Endometrium (tissue), 2 donors: ENCODE data around the gene ABHD2.
"Not testable (repeated sequence)": the region's sequence is repeated elsewhere in the genome, so short reads cannot be mapped to it uniquely, and the experiment has no call there.

Source experiments
- FAIRE-seq: peaks from 2 replicates; lab custom pipeline; 2012; peaks lifted over from hg19 to GRCh38; lab: Jason Lieb, UNC
- donor health status: control.
- donor health status: control.

ABHD2 gene

GRCh38 chr15:89075101-89075640 lies 13.1 kb upstream of the ABHD2 start:
- no peak for FAIRE-seq

DNA sequence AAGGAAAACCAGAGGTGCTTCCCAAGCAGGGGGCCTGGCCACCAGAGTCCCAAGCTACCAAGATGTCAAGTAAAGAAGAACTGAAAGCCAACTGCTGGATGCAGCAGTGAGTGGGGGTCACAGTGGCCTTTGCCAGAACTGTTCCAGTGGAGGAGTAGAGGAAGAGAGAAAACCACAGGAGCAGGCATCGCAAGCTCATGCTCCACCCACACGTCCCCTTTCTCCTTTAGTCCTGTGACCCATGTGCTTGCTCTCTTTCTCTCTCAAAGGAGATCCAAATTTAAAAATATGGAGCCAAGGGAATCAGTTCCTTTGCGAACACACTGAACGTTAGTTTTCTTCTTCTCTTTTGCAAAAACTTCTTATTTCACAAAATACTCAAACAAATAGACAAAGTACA lies 12.4 kb upstream of the ABHD2 start:
- no peak for FAIRE-seq

GRCh38 chr15:89077750-89078149 lies 10.5 kb upstream of the ABHD2 start:
- no peak for FAIRE-seq

DNA sequence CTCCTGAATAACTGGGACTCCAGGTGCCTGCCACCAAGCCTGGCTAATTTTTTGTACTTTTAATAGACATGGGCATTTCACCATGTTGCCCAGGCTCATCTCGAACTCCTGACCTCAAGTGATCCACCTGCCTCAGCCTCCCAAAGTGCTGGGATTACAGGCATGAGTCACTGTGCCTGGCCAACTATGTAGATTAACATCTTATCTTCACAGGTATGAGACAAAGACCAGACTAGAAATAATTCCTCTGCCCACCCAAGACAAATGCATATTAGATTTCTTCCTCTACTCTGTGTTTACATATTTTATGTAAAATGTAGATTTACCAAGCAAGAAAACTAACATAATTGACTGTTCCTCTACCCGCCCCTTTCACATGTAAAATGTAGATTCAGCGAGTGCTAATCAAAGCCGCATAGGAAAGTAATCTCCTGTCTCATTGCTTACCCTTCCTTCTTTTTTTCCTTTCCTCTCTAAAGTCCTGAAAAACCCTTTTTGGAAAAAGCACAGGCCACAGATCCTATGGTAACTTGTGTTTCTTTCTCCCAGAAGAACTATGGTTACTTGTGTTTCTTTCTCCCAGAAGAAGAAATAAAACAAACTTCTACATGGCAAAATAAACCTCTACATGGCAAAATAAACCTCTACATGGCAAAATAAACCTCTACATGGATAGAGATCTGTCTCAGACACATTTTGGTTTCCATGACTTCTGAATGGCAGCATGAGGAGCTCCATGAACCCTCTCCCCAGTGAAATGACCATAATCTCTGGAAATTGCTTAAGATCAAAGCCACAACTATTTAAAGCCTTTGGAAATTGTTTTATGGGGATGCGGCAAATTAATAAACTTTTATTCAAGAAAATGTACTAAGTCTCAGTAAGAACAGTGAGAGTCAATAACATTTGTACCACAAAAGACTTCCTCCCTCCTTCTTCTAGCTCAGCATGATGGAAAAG lies 9.1 kb upstream of the ABHD2 start:
- no peak for FAIRE-seq

GRCh38 chr15:89081878-89082277 lies 6.4 kb upstream of the ABHD2 start:
- FAIRE-seq: no peak

- no peak for FAIRE-seq
Observed at GRCh38 chr15:89083246-89083645, 5.0 kb upstream of the ABHD2 start.

DNA sequence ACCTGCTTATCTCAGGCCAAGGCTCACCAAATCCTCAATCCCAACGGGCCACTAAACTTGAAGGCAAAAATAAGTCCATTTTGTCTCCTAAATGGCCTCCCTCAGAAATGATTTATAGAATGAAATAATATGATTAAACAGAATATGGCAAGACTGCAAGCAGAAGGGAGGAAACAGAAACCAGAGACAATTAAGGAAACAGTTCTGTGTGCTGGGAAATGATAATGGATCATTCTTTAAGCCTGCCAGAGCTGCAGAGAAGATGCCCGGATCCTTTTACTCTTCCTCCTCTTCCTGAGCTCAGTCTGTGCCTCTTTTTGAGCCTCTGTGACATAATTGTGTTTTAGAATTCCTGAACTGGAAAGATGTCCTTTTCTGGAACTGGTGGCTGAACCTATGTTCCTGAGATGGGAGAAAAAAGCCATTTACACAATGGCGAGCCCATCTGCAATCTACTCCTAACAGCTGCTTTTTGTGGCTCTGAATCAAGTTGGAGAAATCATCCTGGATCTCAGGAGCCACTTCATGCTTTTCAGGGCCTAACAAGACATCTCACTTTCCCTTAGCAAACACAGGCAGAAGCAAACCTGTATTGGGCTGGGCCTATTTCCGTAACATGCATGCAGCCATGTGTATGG lies 2.8 kb upstream of the ABHD2 start:
- FAIRE-seq: no peak

GRCh38 chr15:89085933-89086332 lies 2.3 kb upstream of the ABHD2 start:
- not testable (repeated sequence) for FAIRE-seq

DNA sequence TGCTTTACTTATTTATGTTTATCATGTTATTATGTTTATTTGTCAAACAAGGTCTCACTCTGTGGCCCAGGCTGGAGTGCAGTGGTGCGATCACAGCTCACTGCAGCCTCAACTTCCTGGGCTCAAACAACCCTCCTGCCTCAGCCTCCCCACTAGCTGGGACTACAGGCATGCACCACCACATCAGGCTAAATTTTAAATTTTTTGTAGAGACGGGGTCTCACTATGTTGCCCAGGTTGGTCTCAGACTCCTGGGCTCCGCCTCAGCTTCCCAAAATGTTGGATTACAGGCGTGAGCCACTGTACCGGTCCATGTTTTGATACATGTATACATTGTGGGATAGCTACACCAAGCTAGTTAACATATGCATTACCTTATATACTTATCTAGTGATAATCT lies 1.9 kb upstream of the ABHD2 start:
- not testable (repeated sequence) for FAIRE-seq

GRCh38 chr15:89087161-89087829 lies 961 bp upstream of the ABHD2 start:
- FAIRE-seq: no peak

DNA sequence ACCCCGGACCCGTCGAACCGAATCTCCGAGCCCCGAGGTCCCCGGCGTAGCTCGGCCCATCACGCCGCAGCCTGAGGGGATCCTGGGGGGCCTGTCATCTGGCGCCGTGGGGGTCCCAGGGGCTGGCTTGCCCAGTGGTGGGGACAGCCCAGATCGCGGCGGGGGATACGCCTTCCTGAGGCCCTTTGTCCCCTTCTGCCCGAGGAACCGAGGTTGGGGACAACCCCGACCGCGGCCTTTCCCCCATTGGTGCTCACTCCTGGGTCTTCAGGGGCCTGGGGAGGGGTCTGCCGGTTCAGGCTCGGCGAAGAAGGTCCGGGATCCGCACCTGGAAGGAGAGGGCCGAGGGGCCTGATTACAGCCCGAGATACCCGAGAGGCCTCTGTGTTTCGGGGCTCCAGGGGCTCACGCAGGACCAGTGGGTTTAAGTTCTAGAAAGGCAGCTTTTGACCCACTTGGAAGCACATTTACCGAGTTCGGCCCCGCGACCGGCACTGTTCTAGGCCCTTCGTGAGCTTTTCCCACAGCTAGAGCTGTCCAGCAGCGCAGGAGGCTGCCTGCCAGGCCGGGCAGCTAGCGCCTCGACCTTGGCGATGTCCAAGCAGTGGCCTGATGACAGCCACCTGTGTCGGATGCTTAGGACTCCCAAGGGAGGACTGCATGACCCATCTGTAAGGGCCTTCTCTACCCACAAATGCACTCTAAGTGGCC lies 504 bp downstream of the ABHD2 start:
- FAIRE-seq: no peak

DNA sequence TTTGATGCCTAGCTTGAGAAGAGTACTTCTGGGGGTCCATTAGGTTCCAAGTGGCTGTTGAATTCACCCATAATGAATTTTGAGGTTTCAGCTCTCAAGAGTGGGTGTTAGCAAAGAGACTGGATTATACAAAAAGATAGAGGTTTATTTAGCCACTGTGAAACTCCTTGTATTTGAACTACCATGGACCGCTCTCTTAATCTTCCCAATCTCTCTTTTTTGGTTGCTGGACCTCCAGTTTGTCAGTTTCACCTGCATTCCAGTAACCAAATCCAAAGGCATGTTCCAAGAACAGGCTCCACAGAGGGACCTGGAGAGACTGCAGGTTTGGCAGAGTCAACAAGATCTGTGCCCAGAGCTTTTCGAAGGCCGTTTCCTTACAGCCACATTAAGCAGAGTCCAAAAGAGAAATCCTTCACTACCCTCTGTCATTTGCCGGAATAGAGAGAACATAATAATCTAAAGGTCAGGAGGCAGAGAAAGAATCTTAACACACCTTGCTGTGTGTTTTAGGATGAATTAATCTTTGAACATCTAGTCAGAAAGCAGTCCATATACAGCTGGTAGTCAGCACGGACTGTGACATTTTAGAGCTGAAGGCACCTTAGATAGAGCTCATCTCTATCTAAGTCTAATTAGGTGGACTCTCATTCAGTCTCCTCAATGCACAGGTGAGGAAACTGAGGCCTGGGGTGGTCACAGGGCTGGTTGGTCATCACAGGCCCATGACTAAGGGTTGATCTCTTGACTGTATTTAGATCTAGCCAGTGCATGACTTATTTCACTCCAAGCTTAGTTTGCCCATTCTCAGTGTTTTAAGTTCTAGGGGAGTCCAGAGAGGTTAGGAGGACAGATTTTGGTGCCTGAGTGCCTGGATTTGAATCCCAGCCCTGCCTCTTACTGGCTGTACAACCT lies 1.3 kb downstream of the ABHD2 start:
- no peak for FAIRE-seq

- no peak for FAIRE-seq
Observed at GRCh38 chr15:89090791-89091626, 2.8 kb downstream of the ABHD2 start.

DNA sequence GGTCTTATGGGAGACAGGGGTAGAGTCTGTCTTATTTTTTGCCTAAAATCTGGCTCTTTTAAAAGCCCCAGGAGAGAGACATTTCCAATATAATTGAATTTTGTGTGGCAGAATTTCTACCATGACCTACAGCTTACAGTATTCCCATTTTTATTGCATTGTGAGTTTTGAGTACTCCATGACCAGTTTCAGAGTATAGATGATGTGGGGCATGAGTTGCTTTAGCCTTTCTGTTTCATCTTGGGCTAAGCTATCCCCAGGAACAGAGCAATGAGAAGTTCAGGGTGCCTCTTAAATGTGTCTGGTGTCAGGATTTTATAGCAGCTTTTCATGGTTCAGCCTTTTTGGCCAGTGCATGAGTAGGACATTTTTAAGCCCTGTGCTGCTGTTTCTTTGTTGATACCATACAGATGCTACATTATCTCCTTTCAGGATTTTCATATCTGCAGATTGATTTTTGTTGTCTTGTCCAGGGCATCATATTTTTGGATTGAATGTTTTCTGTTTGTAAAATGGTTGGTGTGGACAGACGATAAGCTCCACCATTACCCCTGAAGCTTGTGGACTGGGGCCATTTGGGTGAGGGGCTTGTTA lies 3.5 kb downstream of the ABHD2 start:
- no peak for FAIRE-seq

DNA sequence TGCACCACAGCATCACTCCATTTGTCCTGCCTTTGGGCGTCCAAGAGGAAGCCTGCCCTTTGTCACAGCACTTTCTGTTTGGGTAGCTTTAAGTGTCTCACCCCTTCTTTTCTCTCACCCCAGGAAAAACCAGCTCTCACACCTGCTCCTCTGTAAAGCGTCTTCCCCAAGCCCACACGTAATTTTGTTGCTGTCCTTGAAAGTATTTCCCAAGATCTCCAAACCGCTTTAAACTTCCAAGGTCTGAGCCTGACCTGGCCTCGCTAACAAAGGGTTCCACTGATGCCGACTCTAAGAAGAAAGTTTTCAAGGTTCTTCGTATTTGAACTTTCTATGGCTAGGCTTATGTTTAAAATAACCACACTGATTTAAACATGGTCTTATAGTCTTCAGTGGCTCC lies 5.3 kb downstream of the ABHD2 start:
- FAIRE-seq: no peak

DNA sequence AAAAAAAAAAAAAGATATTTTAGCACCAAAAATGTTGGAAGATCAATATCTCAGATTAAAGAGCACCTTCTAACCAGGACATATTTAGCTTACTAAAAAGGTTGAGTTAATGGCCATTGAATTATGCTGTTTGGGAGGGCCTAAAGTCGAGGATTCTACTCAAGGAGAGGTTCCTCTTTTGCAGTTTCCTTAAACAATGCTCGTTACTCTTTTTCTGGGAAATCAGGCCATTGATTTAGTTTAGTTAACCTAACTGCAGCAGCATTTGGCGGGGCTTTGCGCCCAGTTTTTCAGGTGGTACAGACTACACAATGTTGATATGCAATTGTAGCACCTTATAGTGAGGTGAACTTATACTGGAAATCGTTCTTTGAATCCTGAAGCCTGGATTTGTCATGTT lies 6.8 kb downstream of the ABHD2 start:
- FAIRE-seq: no peak

GRCh38 chr15:89095556-89095955 lies 7.3 kb downstream of the ABHD2 start:
- no peak for FAIRE-seq

DNA sequence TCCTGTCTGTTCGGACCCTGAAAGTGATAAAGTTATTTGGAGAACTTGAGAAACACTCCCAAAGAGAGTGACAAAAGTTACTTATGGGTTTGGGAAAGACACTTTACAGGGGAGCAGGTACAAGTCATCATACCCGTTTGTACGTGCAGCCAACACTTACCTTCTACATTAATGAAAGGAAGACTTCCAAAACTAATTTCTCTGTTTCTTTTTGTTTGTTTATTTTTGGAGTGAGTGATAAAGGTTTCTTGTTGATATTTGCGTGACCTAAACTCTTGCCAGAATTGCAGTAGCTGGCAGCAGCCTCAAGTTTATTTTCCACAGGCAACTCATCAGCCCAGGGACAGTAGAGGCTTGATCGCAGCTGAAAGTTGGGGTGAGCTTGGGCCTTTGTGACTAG lies 8.4 kb downstream of the ABHD2 start:
- FAIRE-seq: no peak

GRCh38 chr15:89097313-89097712 lies 9.1 kb downstream of the ABHD2 start:
- no peak for FAIRE-seq

GRCh38 chr15:89098281-89098680 lies 10.0 kb downstream of the ABHD2 start:
- FAIRE-seq: no peak
